Naive B cell (primary cell): ENCODE data around the gene SEMA3E. TPM values are rescaled to one million over a fixed set of nuclear protein-coding genes. Genes with fewer than 3 reads are reported as not detected.

Experiments
- ATAC-seq, 2 donors: fragments of 150-1000 bp; cut with Tn5 transposase; 2 replicates each; pipeline ENCODE4 v1.10.0; 2021; ENCODE audit warnings: low read depth in 2 of 2, mild to moderate bottlenecking in 2 of 2, moderate library complexity in 2 of 2
- DNase-seq: peaks from one replicate; pipeline ENCODE4 v3.0.0; 2022
- H3K27ac Mint-ChIP-seq, 6 donors: one replicate each; pipeline ENCODE4 v1.8.0; 2020 to 2022; ENCODE audit warnings: mild to moderate bottlenecking in 6 of 6, mixed read lengths in 6 of 6, moderate library complexity in 5 of 6, inconsistent platforms in 2 of 6
- H3K27me3 Mint-ChIP-seq, 3 donors: one replicate each; pipeline ENCODE4 v1.8.0; 2021 to 2022; ENCODE audit warnings: mixed read lengths in 3 of 3, mild to moderate bottlenecking in 1 of 3
- H3K36me3 Mint-ChIP-seq, 2 donors: one replicate each; pipeline ENCODE4 v1.8.0; 2020 to 2022; ENCODE audit warnings: mixed read lengths in 2 of 2, inconsistent platforms in 1 of 2, mild to moderate bottlenecking in 1 of 2
- H3K4me1 Mint-ChIP-seq, 3 donors: one replicate each; pipeline ENCODE4 v1.8.0; 2020 to 2022; ENCODE audit warnings: mixed read lengths in 3 of 3, inconsistent platforms in 1 of 3, mild to moderate bottlenecking in 1 of 3, moderate library complexity in 1 of 3
- H3K4me3 Mint-ChIP-seq, 8 donors: one replicate each; pipeline ENCODE4 v1.8.0; 2020 to 2022; ENCODE audit warnings: mild to moderate bottlenecking in 8 of 8, mixed read lengths in 8 of 8, moderate library complexity in 8 of 8, inconsistent platforms in 2 of 8
- H3K9me3 Mint-ChIP-seq, 7 donors: one replicate each; pipeline ENCODE4 v1.8.0; 2020 to 2022; ENCODE audit warnings: mixed read lengths in 7 of 7, mild to moderate bottlenecking in 5 of 7, inconsistent platforms in 2 of 7, moderate library complexity in 1 of 7
- polyA plus RNA-seq, 6 donors: library from polyadenylated mRNA; unstranded; fragments of 300-500 nt; fragmentation: Illumina TruSeq; gene quantifications; one replicate each; pipeline ENCODE4 v1.2.3, GENCODE V29; 2021; ENCODE audit warnings: low read depth in 6 of 6

Gene SEMA3E
- polyA plus RNA-seq, 6 donors from 2014 or later: not detected

DNA sequence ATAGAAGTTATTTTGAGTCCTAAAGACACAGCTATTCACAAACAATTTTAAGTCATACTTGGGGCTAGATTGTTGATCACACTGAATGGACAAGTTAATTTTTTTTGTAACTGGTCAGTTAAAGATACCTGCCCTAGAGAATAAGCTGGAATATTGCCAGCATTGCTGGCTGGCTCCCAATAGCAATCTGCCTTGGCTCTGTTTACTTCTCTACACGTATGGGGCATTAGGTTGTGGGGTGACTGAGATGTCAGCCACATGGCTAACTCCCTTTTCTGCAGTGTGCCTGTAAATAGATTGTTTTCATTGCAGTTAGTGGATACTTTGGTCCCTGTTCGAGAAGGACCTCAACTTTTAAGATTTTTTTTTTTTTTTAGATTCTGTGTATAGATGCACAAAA is 128.2 kb downstream of the SEMA3E start:
- no peak overlapping the region for H3K4me3 Mint-ChIP-seq
- no peaks in the 10 kb centered on the region for H3K4me1 Mint-ChIP-seq
- no peak overlapping the region for H3K27ac Mint-ChIP-seq
- H3K27me3 Mint-ChIP-seq: no peaks in the 10 kb centered on the region
- H3K36me3 Mint-ChIP-seq: no peaks in the 10 kb centered on the region
- DNase-seq (no peak), ATAC-seq (no peak)
- peaks cover 0 to 10% (median 0%) of the 10 kb centered on the region in 7 donors for H3K9me3 Mint-ChIP-seq

DNA sequence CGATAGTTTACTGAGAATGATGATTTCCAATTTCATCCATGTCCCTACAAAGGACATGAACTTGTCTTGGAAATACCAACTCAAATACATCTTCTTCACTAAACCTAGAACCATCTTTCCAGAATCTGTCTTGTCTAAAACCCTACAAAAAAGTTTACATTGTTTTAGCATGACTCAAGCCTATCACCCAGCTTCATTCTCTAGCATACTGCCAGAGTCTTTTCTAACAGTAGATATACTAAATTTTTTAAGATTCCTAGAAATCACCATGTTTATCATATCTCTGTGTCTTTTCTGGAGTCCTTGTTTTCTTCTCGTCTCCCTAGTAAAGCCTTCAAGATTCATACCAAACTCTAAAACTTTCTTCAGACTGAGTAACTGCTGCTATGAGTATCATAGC is 129.7 kb downstream of the SEMA3E start:
- Mint-ChIP-seq H3K9me3 (peaks cover 0 to 10% (median 0%) of the 10 kb centered on the region in 7 donors), H3K36me3 (no peaks in the 10 kb centered on the region), H3K27me3 (no peaks in the 10 kb centered on the region), H3K27ac (no peak overlapping the region), H3K4me3 (no peak overlapping the region), H3K4me1 (no peaks in the 10 kb centered on the region)
- ATAC-seq (no peak), DNase-seq (no peak)

DNA sequence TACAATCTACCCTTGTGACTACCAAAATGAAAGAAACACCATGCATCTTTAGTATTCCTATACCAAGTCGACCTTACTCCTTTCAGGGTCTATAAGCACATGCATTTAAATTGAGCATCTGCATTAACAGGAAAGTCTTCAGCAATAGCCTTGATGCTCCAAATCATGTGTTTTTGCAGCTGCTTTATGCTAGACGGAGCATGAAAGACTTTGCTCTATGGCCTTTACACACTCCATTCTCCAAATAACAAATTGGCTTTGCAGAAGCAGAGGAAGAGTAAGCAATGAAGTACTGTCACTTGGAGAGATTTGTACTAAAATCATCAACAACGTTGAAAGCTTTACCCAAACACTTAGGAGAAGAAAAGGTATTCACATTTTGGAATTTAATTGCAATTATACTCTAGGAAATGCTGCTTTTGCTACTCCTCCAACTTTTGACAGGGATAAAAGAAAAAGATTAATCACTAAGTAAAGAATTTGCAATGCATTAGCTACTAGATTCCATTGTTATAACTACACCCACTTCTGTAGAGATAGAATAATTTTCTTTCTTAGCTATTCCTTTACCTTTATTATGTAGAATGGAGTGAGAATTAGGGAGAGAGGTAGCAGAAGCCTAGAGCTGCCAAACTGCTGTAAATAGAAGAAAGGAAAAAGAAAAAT is 131.8 kb downstream of the SEMA3E start:
- DNase-seq (no peak), ATAC-seq (no peak)
- H3K27ac Mint-ChIP-seq: no peak overlapping the region
- H3K36me3 Mint-ChIP-seq: no peaks in the 10 kb centered on the region
- H3K27me3 Mint-ChIP-seq: no peaks in the 10 kb centered on the region
- no peak overlapping the region for H3K4me3 Mint-ChIP-seq
- peaks cover 0 to 5% (median 0%) of the 10 kb centered on the region in 7 donors for H3K9me3 Mint-ChIP-seq
- H3K4me1 Mint-ChIP-seq: no peaks in the 10 kb centered on the region

DNA sequence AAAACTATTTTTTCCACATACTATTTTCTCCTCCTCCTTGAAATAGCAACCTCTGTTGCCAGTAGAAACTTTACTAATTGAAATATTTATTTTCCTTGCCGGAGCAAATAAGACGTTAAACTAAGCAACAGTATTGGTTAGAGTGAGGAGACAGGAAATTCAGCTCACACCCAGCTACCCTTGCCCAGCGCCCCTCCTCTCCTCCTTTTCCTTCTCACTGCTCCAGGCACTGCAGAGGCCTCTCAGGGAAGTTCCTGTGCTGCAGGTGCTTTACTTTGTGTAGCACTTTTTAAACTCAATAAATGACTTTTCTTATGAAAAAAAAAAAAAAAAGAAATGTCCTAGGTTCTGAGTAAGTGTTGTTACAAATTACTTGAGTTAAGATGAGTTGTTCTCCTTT is 134.0 kb downstream of the SEMA3E start:
- Mint-ChIP-seq H3K36me3 (no peaks in the 10 kb centered on the region), H3K4me3 (no peak overlapping the region), H3K27ac (no peak overlapping the region), H3K27me3 (no peaks in the 10 kb centered on the region), H3K4me1 (no peaks in the 10 kb centered on the region), H3K9me3 (peaks cover 0 to 8% (median 0%) of the 10 kb centered on the region in 7 donors)
- no peak for ATAC-seq
- no peak for DNase-seq

DNA sequence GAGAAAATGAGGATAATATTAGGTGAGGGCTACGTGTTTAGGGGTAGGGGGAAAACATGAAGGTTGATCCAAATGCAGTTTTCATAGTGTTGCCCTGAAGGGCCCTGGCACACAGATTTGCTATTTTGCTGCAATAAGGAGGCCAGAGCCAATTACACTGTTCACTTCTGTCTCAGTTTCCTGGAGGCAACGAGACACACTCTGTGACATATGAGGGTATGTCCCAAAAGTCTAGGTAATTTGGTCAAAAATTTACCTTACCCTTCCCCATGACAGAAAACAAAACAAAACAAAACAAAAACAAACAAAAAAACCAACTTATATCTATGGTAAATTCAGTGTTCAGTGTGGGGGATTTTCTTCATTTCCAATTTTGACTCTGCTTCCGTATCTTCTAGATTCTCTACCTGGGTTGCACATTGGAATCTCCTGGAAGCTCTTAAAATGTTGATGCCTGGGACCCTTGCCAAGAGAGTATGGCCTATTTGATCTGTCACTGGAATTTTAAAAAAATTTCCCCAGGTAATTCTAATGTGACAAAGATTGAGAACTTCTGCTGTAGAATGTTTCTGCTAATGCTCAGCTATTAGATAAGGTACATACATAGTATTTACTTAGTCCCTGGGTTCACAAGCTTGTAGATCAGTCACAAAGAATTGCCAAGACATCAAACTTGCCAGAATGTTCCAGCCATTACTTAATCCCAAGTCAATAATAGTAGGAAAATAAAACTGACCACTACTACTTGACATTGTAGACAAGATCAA is 139.5 kb downstream of the SEMA3E start:
- H3K9me3 Mint-ChIP-seq: peaks cover 0 to 4% (median 2%) of the 10 kb centered on the region in 7 donors
- no peaks in the 10 kb centered on the region for H3K36me3 Mint-ChIP-seq
- H3K4me1 Mint-ChIP-seq: no peaks in the 10 kb centered on the region
- H3K27me3 Mint-ChIP-seq: no peaks in the 10 kb centered on the region
- no peak for ATAC-seq
- H3K27ac Mint-ChIP-seq: no peak overlapping the region
- DNase-seq: no peak
- no peak overlapping the region for H3K4me3 Mint-ChIP-seq

DNA sequence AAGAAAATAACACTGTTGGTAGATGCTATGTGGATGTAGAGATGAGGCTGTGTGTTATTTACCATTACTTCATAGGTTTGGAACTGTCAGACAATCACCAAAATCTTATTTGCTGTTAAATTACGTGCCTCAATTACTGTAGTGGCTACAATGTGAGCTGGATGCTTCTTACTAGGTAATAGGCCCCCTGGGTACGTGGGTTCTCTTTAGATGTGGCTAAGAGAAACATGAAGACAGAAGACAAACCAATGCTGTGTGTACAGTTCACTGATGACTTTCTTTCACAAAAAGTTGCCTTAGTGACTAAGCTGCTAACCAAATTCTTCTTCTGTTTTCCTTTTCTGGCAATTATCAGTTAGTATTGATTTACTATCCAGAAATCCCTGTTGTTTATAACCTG is 144.6 kb downstream of the SEMA3E start:
- ATAC-seq: no peak
- H3K27ac Mint-ChIP-seq: no peak overlapping the region
- no peak for DNase-seq
- H3K4me1 Mint-ChIP-seq: no peaks in the 10 kb centered on the region
- no peak overlapping the region for H3K4me3 Mint-ChIP-seq
- H3K9me3 Mint-ChIP-seq: peaks cover 0 to 4% (median under 1%) of the 10 kb centered on the region in 7 donors
- H3K27me3 Mint-ChIP-seq: no peaks in the 10 kb centered on the region
- no peaks in the 10 kb centered on the region for H3K36me3 Mint-ChIP-seq

DNA sequence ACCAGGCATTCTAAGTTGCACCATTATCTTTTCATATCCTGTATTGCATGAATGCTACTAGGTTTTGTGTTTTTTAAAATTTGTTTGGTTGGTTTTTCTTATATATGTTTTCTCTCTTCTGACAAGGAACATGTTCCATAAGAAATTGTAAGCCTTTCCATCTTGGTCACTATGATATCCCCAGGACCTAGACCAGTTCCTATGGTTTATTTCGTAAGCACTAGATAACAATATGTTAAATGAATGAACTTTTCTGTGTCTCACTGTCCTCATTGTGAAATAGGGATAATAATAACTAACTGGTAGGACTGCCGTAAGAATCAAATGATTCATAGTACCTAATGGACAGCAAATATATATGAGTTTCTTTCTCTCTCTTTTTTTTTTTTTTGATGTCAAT is 146.3 kb downstream of the SEMA3E start:
- no peak overlapping the region for H3K27ac Mint-ChIP-seq
- H3K36me3 Mint-ChIP-seq: no peaks in the 10 kb centered on the region
- no peaks in the 10 kb centered on the region for H3K4me1 Mint-ChIP-seq
- DNase-seq (no peak), ATAC-seq (no peak)
- peaks cover 0 to 4% (median 0%) of the 10 kb centered on the region in 7 donors for H3K9me3 Mint-ChIP-seq
- no peaks in the 10 kb centered on the region for H3K27me3 Mint-ChIP-seq
- H3K4me3 Mint-ChIP-seq: no peak overlapping the region

DNA sequence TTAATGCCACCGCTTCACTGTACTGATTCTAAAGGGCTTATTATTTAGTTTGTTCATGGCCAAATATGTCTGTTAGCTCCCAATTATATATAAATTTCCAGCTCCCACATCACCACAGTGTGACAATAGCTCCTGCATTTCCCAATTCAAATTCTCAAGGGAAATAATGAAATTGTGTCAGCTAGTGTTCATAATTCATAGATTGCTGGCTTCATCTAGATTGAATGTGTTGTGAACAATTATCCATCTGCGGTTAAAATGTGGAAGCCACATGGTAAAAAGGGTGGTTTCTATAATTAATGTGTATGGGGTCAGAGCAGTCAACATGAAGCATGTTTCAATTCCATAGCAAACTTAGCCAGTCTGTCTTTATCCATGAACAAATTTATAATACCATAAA is 154.3 kb downstream of the SEMA3E start:
- peaks cover 0 to 2% (median 0%) of the 10 kb centered on the region in 7 donors for H3K9me3 Mint-ChIP-seq
- no peaks in the 10 kb centered on the region for H3K4me1 Mint-ChIP-seq
- H3K36me3 Mint-ChIP-seq: no peaks in the 10 kb centered on the region
- ATAC-seq (no peak), DNase-seq (no peak)
- no peak overlapping the region for H3K4me3 Mint-ChIP-seq
- H3K27me3 Mint-ChIP-seq: no peaks in the 10 kb centered on the region
- no peak overlapping the region for H3K27ac Mint-ChIP-seq

DNA sequence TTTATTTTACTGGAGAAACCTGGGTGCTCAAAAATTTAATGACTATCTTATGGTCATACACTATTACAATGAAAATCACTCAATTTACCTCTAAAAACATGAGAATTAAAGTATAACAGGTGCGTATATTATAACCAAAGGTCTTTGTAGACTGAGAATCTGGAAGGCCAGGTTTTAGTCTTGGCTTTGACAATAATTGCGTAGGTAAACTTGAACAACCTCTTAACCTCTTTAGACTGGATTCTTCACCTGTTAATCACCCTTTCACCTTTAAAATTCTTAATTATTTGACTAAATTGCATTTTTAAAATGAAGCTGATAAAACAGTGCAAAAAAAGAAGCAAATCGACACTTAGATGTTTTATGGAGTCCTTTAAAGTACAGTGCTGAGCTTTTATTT is 156.1 kb downstream of the SEMA3E start:
- H3K4me1 Mint-ChIP-seq: no peaks in the 10 kb centered on the region
- no peak for ATAC-seq
- no peaks in the 10 kb centered on the region for H3K27me3 Mint-ChIP-seq
- H3K4me3 Mint-ChIP-seq: no peak overlapping the region
- peaks cover 0 to 3% (median 0%) of the 10 kb centered on the region in 7 donors for H3K9me3 Mint-ChIP-seq
- no peaks in the 10 kb centered on the region for H3K36me3 Mint-ChIP-seq
- no peak overlapping the region for H3K27ac Mint-ChIP-seq
- no peak for DNase-seq

DNA sequence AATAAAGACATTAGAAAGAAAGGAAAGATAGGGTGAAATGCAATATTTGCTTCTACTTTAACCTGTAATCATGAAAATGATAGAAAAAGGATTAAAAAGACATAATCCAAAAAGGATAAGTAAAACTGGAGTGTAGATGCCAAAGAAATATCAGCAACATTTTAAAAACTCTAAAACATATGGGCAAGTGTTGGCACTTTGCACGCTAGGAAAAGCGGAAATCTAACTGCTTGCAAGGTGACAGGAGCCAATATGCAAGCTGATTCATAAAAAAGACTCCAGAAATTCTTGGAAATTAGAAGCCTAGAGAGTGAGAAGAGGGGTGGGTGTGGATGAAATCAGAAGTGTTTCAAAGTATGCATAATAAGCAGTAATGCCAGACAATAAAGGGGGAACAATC is 161.1 kb downstream of the SEMA3E start:
- H3K4me1 Mint-ChIP-seq: no peaks in the 10 kb centered on the region
- H3K36me3 Mint-ChIP-seq: no peaks in the 10 kb centered on the region
- no peak overlapping the region for H3K27ac Mint-ChIP-seq
- no peak for DNase-seq
- H3K9me3 Mint-ChIP-seq: peaks cover 0 to 5% (median 0%) of the 10 kb centered on the region in 7 donors
- no peaks in the 10 kb centered on the region for H3K27me3 Mint-ChIP-seq
- ATAC-seq: no peak
- no peak overlapping the region for H3K4me3 Mint-ChIP-seq

DNA sequence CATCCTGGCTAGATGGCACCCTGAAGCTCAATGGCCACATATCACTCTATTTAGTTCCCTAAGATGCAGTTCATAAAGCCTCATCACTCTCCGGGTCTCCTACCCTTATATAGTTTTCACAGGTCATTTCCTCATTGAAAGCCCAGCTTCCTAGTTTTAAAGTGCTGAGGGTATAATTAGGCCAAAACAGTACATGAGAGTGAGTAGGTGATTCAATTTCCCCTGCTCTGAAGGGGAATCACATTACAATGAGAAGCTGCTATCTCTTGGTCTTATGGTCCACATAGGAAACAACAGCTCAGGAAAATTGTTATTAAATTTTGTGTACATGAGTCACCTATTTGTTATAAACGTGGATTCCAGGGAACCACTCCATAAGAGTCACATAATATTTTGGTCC is 162.0 kb downstream of the SEMA3E start:
- ATAC-seq: no peak
- DNase-seq: no peak
- H3K4me1 Mint-ChIP-seq: no peaks in the 10 kb centered on the region
- no peaks in the 10 kb centered on the region for H3K36me3 Mint-ChIP-seq
- no peak overlapping the region for H3K4me3 Mint-ChIP-seq
- no peaks in the 10 kb centered on the region for H3K27me3 Mint-ChIP-seq
- no peak overlapping the region for H3K27ac Mint-ChIP-seq
- peaks cover 0 to 6% (median 0%) of the 10 kb centered on the region in 7 donors for H3K9me3 Mint-ChIP-seq

DNA sequence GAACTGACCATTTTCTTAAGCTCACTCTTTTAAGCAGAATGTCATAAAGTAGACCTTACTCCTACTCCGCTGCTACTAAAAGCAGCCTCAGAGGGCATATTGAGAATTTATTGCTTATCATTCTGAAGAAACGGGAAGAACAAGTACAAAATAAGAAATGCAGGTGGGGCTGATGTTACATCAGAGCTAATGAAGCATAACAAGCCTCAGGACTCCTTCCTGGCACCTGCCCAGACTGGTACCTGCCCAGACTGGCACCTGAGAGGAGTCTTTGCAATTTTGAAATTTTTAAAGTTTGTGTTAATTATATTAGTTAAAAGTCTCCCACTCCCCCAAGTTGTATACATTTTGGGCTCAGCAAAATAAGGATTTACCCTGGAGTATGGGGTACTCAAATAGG is 162.4 kb downstream of the SEMA3E start:
- H3K27me3 Mint-ChIP-seq: no peaks in the 10 kb centered on the region
- H3K9me3 Mint-ChIP-seq: peaks cover 0 to 6% (median 0%) of the 10 kb centered on the region in 7 donors
- no peak overlapping the region for H3K27ac Mint-ChIP-seq
- DNase-seq (no peak), ATAC-seq (no peak)
- no peaks in the 10 kb centered on the region for H3K36me3 Mint-ChIP-seq
- no peaks in the 10 kb centered on the region for H3K4me1 Mint-ChIP-seq
- no peak overlapping the region for H3K4me3 Mint-ChIP-seq

DNA sequence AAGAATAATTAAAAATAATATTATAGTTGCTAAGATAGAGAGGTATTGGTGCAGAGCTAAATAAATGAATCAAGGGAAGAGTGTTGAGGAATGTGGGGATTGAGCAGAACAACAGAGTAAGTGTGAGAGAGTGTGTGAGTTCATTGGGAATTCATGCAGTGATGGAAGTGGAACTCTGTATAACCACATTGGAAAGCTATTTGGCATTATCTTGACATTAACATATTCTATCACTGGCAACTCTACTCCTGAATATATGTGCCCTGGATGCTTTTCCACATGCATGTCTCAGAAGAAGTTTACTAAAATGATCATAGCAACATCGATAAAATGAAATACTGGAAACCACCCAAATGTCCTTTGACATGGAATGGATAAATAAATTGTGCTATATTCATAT is 164.1 kb downstream of the SEMA3E start:
- Mint-ChIP-seq H3K36me3 (no peaks in the 10 kb centered on the region), H3K4me3 (no peak overlapping the region), H3K27ac (no peak overlapping the region), H3K9me3 (peaks cover 0 to 6% (median 0%) of the 10 kb centered on the region in 7 donors), H3K4me1 (no peaks in the 10 kb centered on the region), H3K27me3 (no peaks in the 10 kb centered on the region)
- no peak for DNase-seq
- ATAC-seq: no peak

DNA sequence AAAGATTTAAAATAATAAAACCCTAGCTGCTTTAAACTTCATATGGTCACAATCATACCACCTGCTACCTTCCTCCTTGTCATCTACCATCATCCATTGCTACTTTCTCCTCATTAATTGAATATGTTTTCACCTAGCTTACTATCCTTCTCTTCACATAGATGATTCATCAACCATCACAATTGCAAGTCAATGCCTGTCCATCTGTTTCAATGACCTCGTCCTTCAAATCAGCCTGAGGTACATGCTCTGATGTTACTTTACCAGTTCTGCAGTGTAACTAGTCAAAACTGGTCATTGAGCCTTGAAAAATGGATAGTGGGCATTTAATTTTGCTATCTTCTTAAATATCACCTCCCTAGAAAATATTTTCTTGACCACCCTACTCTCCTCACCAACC is 164.7 kb downstream of the SEMA3E start:
- no peak for DNase-seq
- Mint-ChIP-seq H3K36me3 (no peaks in the 10 kb centered on the region), H3K27me3 (no peaks in the 10 kb centered on the region), H3K27ac (no peak overlapping the region), H3K4me3 (no peak overlapping the region), H3K4me1 (no peaks in the 10 kb centered on the region), H3K9me3 (peaks cover 0 to 6% (median 0%) of the 10 kb centered on the region in 7 donors)
- no peak for ATAC-seq
